GM18867 (cell line): ENCODE results near the gene ZNF831.

Source experiments
- ATAC-seq: cut with Tn5 transposase; IDR thresholded peaks from one replicate; pipeline ENCODE4 v1.9.1; 2021; ENCODE audit warnings: mild to moderate bottlenecking, moderate library complexity; ENCODE audit not compliant: unreplicated experiment

Gene ZNF831

GRCh38 chr20:59139998-59140397, 23.6 kb upstream of the ZNF831 start:
- no peak for ATAC-seq

DNA sequence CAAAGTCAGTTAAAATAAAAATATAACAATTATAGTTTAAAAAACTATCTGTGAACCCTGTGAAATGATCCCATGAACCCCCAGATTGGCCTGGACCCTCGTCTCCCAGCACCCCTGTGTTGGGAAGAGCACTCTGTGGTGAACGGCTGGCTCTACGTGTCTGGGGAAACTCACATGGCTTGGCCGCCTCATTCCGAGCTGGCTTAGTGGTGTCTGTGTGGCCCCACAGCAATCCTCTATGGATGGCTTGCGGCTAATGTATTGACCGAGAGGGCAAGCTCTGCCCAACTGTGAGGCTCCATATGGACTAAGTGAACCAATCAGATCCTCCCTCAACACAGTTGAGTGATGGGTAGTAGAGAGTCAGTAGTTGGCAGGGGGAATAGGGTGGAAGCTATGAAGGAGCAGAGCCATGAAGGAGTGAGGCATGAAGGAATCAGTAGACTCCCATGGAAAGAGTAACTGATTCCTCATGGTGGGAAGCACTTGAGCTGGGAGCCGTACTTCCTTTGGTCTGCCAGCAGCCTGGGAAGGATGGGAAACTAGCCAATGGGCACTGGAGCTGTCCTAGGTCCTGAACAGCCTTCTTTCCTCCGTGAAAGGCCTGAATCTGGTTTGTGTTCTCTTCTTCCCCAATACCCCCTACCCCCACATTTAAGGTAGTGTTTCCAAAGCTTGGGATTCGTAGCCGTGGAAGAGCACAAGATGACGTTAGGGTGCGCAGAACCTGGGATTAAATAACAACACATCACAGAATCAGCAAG, 21.6 kb upstream of the ZNF831 start:
- ATAC-seq: no peak

GRCh38 chr20:59143326-59143725, 20.3 kb upstream of the ZNF831 start:
- no peak for ATAC-seq

DNA sequence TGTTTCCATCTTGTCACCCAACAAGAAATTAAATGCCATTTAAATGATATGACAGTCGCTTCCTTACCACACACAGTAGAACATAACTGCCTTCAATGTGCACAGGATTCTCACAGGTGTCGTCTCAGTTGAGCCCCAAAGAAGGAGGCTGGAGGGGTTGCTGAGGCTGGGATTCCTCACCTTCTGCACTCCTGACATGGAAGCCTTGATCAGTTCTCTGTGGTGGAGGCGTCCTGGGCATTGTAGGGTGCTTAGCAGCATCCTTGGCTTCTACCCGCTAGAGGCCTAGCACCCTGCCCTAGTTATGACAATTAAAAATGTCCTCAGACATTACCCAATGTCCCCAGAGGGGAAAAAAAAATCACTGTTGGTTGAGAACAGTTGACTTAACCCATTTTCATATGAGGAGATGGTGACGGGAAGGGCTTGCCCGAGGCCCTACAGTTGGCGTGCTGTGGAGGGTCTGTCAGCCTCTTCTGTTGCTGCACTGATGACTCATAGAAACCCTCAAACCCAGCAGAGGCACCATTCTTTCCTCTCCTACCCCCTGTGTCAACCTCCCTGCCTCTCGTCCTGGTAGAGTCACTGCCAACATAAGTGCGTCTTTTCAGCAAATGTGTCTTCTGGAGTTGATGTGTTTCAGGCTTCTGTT, 19.3 kb upstream of the ZNF831 start:
- no peak for ATAC-seq

DNA sequence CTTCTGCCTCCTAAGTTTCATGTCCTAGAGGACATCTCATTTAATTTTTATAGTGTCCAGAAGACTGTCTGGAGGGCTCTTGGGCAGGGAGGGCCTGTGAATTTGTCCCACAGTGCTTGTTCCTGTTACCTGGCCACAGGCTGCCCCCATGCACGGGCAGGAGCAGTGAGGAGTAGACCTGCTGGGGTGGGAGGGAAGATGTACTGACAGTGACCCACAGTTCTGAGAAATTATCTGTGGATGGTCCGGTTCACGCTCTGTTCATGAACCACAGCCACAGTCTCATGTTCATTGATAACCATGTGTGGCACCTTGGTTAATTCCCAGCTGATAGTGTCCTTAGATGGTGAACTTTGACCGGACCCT, 18.8 kb upstream of the ZNF831 start:
- no peak for ATAC-seq

DNA sequence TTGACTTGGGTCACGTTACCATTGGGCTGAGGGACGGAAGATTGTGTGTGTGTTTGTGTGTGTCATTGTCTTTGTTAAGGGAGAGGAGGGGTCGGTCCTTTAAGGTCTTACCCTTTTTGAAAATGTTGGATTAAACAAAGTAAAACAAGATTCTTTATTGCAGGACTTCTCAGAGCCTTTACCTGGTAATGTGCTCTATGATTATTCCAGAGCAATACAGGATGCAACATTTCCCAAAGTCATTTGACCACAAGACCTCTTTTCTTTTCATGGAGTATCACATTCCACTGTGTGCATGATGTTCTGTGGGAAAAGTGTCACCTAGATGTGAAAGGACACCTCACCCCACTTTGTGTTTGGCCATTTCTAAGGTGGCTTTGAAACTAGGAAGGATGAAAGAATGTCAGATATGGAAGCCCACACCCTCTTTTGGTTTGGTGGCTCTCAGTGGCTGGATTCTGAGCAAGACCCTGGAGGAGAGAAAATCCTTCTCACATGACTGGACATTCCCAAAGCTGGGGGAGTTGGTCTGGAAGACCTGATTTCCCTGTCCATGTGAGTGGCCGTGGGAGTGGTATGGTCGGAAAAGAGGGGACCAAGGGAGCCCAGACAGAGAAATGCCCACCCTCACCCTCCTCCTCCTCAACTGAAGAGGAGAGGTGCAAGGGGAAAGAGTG, 18.2 kb upstream of the ZNF831 start:
- ATAC-seq: no peak

- ATAC-seq: no peak
These were observed 17.5 kb upstream of the ZNF831 start for GRCh38 chr20:59145924-59146779.

DNA sequence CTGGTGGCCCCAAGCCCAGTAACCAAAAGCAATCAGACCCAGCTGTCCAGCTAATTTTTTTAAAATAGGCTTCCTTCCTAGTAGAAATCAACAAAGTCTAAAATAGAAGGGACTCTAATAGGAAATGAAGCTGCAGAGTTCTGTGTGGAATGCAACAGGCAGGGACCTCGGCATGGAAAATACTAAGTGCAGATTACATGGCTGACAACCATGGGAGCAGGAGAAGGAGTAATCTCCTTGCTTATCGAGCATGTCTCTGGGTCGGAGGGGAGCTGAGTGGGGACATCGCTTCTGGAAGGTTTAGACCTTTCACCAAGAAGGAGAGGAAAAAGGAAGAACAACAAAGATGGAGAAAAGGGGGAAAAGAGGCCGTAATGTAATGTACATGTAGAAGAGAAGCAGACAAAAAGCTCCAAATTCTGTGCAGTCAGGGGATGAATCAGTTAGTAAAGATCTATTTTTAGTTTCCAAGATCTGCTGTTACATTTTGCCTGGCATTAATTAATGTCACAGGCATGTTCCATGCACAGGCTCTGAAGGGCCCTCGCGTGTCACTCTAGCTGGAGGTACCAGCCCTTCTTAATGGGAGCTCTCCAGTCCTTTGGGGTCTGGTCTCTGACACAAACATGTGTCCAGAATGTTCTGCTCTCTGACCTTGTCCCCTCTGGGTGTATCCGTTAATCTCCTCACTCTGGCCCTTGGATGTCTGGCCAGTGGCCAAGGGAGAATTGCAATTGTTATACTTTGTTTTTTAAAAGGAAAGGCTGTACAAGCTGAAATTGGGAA, 16.6 kb upstream of the ZNF831 start:
- no peak for ATAC-seq

DNA sequence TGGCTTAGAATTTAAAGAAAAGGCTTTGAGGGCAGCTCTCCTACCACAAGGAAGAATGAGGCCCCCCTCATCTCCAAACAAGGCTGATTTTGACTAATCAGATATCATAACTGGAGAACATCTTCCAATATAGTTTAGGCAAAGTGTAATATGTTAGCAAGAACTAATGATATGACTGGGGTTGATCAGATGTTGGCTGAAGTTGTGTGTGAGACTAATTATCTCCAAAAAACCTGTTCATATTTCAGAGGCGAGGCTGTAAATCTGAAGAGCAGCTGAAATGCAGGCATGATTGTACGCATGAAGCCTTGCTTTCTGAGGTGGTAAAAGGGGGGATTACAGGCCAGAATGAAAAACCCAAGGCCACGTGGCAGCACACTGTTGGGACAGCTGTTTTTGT, 16.0 kb upstream of the ZNF831 start:
- ATAC-seq: no peak

DNA sequence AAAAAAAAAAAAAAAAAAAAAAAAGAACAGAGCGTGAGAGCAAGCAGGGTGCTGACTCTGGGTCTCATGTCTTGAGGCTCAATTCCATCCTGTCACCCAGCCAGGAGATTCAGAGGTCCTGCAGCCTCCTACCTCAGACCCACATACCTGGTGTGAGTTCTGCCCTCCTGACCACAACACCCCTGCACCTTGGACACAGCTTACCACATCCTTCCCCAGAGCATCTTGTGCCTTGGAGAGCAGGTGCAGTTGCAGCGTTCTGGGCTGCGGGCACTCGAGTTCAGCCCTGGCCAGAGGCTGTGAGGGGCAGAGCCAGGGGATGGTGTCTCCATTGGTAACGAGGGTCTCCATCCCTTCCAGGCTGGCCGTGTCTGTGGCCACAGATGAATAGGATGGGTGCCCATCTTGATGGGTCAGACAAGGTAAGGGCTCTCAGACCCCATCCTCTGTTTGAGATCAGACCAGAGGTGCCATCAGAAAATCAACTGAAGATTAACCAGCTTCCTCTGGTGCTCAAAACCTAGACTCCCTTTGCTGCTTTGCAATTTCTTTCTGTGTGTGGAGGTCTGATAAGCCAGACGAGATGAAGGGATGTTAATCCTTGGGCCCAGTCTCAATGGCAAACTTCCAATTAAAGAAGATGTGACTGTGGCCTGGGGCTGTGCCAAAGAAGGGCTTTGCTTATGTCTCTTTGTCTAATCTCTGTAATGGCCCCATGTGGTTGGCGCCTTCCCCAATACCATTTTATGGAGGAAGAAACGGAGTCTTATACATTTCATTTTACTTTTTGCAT, 14.7 kb upstream of the ZNF831 start:
- no peak for ATAC-seq

GRCh38 chr20:59149678-59150504, 13.7 kb upstream of the ZNF831 start:
- ATAC-seq: no peak

DNA sequence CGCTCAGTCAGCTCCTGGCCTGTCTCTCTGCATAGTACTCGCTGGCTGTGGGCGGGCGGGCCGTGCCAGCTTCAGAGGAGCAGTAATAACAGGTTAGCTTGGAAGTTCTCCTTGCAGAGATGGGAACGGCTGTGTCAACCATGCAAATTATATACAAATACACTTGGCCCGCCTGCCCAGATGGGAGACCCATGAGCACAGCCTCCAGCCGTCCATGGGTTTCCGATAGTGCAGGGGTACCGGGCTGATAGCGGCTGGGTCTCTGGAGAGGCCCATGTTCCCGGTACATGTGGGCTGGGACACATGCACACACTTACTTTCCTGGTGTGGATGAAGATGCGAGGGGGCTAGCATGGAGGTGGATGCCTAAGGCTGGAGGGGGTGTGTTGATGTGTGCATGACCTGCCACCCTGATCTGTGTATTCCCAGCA, 12.8 kb upstream of the ZNF831 start:
- ATAC-seq: no peak

DNA sequence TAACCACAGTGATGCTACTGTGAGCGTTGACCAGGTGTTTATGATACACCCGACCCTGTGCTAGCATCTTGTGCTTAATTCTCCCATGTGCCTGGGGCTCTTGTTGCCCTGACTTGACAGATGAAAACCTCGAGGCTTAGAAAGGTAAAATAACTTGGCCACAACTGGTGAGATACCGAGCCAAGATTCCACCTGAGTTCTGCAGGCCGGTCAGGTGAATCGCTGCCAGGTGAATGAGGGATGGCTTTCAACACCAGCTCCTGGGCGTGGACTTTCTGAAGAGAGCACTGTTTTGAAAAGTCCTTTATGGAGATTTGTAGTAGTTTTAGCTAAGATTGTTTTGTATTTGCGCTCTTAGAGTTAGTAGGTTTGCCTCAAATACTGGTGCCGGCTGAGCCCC, 12.2 kb upstream of the ZNF831 start:
- ATAC-seq: no peak

- no peak for ATAC-seq
These were observed 11.8 kb upstream of the ZNF831 start for GRCh38 chr20:59151820-59152219.

DNA sequence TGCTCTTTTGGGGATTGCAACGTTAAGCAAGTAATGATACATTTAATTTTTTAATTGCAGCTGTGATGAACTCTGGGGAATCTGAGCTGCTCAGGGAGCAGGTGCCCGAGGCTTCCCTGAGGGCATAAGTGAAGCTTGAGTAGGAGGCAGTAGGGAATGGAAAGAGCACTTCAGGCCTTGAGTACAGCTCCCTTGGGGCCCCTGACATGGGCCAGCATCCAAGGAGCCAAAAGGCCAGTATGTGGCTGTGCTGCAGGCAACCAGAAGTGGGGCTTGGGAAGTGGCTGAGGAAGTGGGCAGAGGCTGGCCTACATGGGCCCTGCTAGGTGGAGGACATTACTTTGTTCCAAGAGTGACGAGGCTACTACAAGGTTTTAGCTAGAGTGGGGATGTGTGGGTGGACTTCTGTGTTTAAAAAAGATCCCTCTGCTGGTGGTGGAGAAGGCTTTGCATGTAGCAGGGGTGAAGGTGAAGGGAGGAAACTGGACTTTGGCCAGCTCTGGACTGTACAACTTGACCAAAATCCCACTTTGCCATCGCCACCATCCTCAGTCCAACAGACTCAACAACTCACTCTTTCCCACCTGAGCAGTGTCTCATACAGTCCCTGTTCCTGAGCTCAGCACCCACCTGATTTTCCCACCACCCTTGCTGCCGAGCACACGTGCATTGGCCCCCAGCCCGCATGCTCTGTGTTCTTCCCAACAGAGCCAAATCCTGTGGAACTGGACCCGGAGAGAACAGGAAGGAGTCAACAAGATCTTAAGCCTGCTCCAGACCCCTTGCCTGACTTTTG, 10.9 kb upstream of the ZNF831 start:
- ATAC-seq: no peak

DNA sequence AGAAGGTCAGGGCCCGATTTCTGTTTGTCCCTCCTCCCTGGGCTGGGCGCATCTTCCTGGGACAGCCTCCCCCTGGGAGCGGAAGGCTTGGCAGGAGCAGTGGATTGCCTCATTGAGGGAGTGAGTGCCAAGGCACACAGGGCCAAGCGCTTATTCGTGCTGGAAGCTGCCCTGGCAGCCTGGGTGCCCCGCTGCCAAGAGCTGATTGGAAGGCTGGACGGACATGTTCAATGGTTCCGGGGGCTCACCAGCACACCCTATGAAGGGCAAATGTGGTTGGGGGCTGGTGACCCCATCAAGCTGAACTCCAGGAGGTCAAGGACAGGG, 10.3 kb upstream of the ZNF831 start:
- ATAC-seq: no peak

GRCh38 chr20:59153832-59154231, 9.8 kb upstream of the ZNF831 start:
- ATAC-seq: no peak
